ENCODE measurements around the gene SMTNL2. TPM values are rescaled to one million over a fixed set of nuclear protein-coding genes. Genes with fewer than 3 reads are reported as not detected.

The SMTNL2 gene
- polyA plus RNA-seq, 1 of the 3 experiments (the other 2 are of a cell fraction) = not detected

GRCh38 chr17:4538236-4539002 lies 45.9 kb upstream of the SMTNL2 start:
- H3K9me3 ChIP-seq = no peaks in the 10 kb centered on the region
- peak overlapping the region in 1 of 2 experiments; percentile 28; a peak in 1 of 4 replicates for H3K27ac ChIP-seq (ENCODE audit: low read depth in 2 of 2, low read length in 1 of 2)
- H3K27me3 ChIP-seq (ENCODE audit: insufficient read depth) = no peaks in the 10 kb centered on the region
- no peaks in the 10 kb centered on the region for H3K9me2 ChIP-seq
- no peak overlapping the region for H3K9ac ChIP-seq
- H3K4me2 ChIP-seq = no peak overlapping the region
- ChIA-PET POLR2A (interaction anchor here (1.1 to 1.6 kb wide), 3 partner anchors 10 to 16 kb away, joined by 5 to 8 read pairs (median 7); partner anchors contain the start of gene MYBBP1A), CTCF (interaction anchor here (1.0 to 2.2 kb wide), 5 partner anchors 12 to 144 kb away, joined by 3 to 11 read pairs (median 6); partner anchors contain the start of gene MYBBP1A)
- no peak for TF ChIP-seq JUND (IDR thresholded peaks at IDR 0.05)
- no peak for TF ChIP-seq TCF12 (IDR thresholded peaks at IDR 0.05)
- TF ChIP-seq NRF1 (IDR thresholded peaks at IDR 0.05; ENCODE audit: low read depth, low read length) = no peak
- no peak for TF ChIP-seq USF1 (IDR thresholded peaks at IDR 0.05; ENCODE audit: borderline replicate concordance, low read depth)
- no peak for TF ChIP-seq ZBTB33 (IDR thresholded peaks at IDR 0.05; ENCODE audit: borderline replicate concordance, low read depth)
- no peak for TF ChIP-seq TAF1 (IDR thresholded peaks at IDR 0.05; ENCODE audit: borderline replicate concordance, low read depth, low read length)
- no peak for TF ChIP-seq NFIC (IDR thresholded peaks at IDR 0.05; ENCODE audit: borderline replicate concordance)
- no peak for TF ChIP-seq RAD21 (IDR thresholded peaks at IDR 0.05; ENCODE audit: low read length)
- TF ChIP-seq MXI1 (IDR thresholded peaks at IDR 0.05; ENCODE audit: low read depth, low read length) = no peak
- TF ChIP-seq POLR2AphosphoS5 (IDR thresholded peaks at IDR 0.05; ENCODE audit: low read depth, low read length) = no peak
- no peaks in the 10 kb centered on the region for H3F3A ChIP-seq (replicated peaks; ENCODE audit: insufficient read depth)
- peaks cover 0 to 27% of the 10 kb centered on the region in 2 experiments; a peak in 1 of 4 replicates for H3K4me1 ChIP-seq (ENCODE audit: control insufficient read depth in 1 of 2, insufficient read depth in 2 of 2, low read depth in 1 of 2, low read length in 1 of 2)
- WGBS (ENCODE audit: low lambda C conversion rate) = 94% methylated on average over 6 of the region's 13 CpGs
- H4K20me1 ChIP-seq (ENCODE audit: insufficient read depth) = no peaks in the 10 kb centered on the region
- no peak overlapping the region for H3K4me3 ChIP-seq (ENCODE audit: low read depth in 2 of 2, low read length in 1 of 2)
- H2AFZ ChIP-seq (ENCODE audit: low read depth) = no peak overlapping the region
- no peaks in the 10 kb centered on the region for H3K79me2 ChIP-seq (ENCODE audit: insufficient read depth)
- peaks cover 3 to 54% of the 10 kb centered on the region in 2 experiments for H3K36me3 ChIP-seq (replicated peaks in 1 of 2; ENCODE audit: control insufficient read depth in 1 of 2, insufficient read depth in 2 of 2, low read length in 1 of 2)
- no peak for DNase-seq

- no peak overlapping the region for H3K9ac ChIP-seq
- H4K20me1 ChIP-seq (ENCODE audit: insufficient read depth) = no peaks in the 10 kb centered on the region
- ChIA-PET CTCF (interaction anchor here (1.0 kb wide), 1 partner anchor 144 kb away, joined by 3 read pairs; no protein-coding TSS in a partner anchor), POLR2A (interaction anchor here (1.5 kb wide), 1 partner anchor 10 kb away, joined by 5 read pairs; no protein-coding TSS in a partner anchor)
- H3F3A ChIP-seq (replicated peaks; ENCODE audit: insufficient read depth) = no peaks in the 10 kb centered on the region
- H3K9me3 ChIP-seq = no peaks in the 10 kb centered on the region
- no peaks in the 10 kb centered on the region for H3K27me3 ChIP-seq (ENCODE audit: insufficient read depth)
- H3K27ac ChIP-seq (ENCODE audit: low read depth in 2 of 2, low read length in 1 of 2) = no peak overlapping the region
- no peak overlapping the region for H2AFZ ChIP-seq (ENCODE audit: low read depth)
- H3K79me2 ChIP-seq (ENCODE audit: insufficient read depth) = no peaks in the 10 kb centered on the region
- peaks cover 0 to 21% of the 10 kb centered on the region in 2 experiments; a peak in 1 of 4 replicates for H3K4me1 ChIP-seq (ENCODE audit: control insufficient read depth in 1 of 2, insufficient read depth in 2 of 2, low read depth in 1 of 2, low read length in 1 of 2)
- H3K9me2 ChIP-seq = no peaks in the 10 kb centered on the region
- no peak overlapping the region for H3K4me2 ChIP-seq
- no peak overlapping the region for H3K4me3 ChIP-seq (ENCODE audit: low read depth in 2 of 2, low read length in 1 of 2)
- no peak for DNase-seq
- H3K36me3 ChIP-seq (replicated peaks in 1 of 2; ENCODE audit: control insufficient read depth in 1 of 2, insufficient read depth in 2 of 2, low read length in 1 of 2) = peaks cover 3 to 60% of the 10 kb centered on the region in 2 experiments
- 87% methylated on average over 8 of the region's 8 CpGs for WGBS (ENCODE audit: low lambda C conversion rate)
- TF ChIP-seq USF2 (IDR thresholded peaks at IDR 0.05; ENCODE audit: borderline replicate concordance, low read depth, low read length) (no peak), MXI1 (IDR thresholded peaks at IDR 0.05; ENCODE audit: low read depth, low read length) (no peak), REST (IDR thresholded peaks at IDR 0.05; ENCODE audit: low read depth, low read length) (no peak), TAF1 (IDR thresholded peaks at IDR 0.05; ENCODE audit: borderline replicate concordance, low read depth, low read length) (no peak), POLR2AphosphoS5 (IDR thresholded peaks at IDR 0.05; ENCODE audit: low read depth, low read length) (no peak), FOXM1 (IDR thresholded peaks at IDR 0.05; ENCODE audit: low read depth) (no peak), RFX5 (IDR thresholded peaks at IDR 0.05; ENCODE audit: low read length) (no peak), MEF2A (IDR thresholded peaks at IDR 0.05; ENCODE audit: borderline replicate concordance, low read depth) (no peak), RXRA (IDR thresholded peaks at IDR 0.05; ENCODE audit: borderline replicate concordance, low read depth) (no peak), SMC3 (IDR thresholded peaks at IDR 0.05; ENCODE audit: low read depth, low read length) (no peak), USF1 (IDR thresholded peaks at IDR 0.05; ENCODE audit: borderline replicate concordance, low read depth) (no peak), NFIC (IDR thresholded peaks at IDR 0.05; ENCODE audit: borderline replicate concordance) (no peak), GABPA (IDR thresholded peaks at IDR 0.05; ENCODE audit: low read depth) (no peak)
Observed at GRCh38 chr17:4539025-4539424, 45.3 kb upstream of the SMTNL2 start.

All from SK-N-SH (cell line).